ENCODE data around the gene TMEM94.

- TF ChIP-seq, protein P1, sequence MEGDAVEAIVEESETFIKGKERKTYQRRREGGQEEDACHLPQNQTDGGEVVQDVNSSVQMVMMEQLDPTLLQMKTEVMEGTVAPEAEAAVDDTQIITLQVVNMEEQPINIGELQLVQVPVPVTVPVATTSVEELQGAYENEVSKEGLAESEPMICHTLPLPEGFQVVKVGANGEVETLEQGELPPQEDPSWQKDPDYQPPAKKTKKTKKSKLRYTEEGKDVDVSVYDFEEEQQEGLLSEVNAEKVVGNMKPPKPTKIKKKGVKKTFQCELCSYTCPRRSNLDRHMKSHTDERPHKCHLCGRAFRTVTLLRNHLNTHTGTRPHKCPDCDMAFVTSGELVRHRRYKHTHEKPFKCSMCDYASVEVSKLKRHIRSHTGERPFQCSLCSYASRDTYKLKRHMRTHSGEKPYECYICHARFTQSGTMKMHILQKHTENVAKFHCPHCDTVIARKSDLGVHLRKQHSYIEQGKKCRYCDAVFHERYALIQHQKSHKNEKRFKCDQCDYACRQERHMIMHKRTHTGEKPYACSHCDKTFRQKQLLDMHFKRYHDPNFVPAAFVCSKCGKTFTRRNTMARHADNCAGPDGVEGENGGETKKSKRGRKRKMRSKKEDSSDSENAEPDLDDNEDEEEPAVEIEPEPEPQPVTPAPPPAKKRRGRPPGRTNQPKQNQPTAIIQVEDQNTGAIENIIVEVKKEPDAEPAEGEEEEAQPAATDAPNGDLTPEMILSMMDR (IDR thresholded peaks at IDR 0.05): no peak
- no peak for TF ChIP-seq EP300 (IDR thresholded peaks at IDR 0.05)
- no peak for TF ChIP-seq POLR2A (IDR thresholded peaks at IDR 0.05)
- no peak for TF ChIP-seq POLR2AphosphoS5 (IDR thresholded peaks at IDR 0.05)
Observed at GRCh38 chr17:75496005-75496404, 39.6 kb downstream of the TMEM94 start.
